K562 (cell line): ENCODE measurements around the gene HTR1D. TPM values are rescaled to one million over a fixed set of nuclear protein-coding genes. Genes with fewer than 3 reads are reported as not detected.

Experiments
- ATAC-seq: fragments of 200-7000 bp; cut with Tn5 transposase; 3 replicates; pipeline ENCODE4 v1.9.1; 2020; ENCODE audit warnings: moderate library complexity
- BruUV-seq: library from RNA; stranded (reverse); fragments of 400-500 nt; replicated peaks from 2 replicates; lab custom pipeline; 2021; lab: Mats Ljungman, UMichigan
- CTCF ChIA-PET: fragments of 300-600 bp; formaldehyde crosslinking; extraction: SDS; loops from one replicate; lab custom pipeline; 2021; ENCODE audit warnings: low intra/inter-chr PET ratio; lab: Yijun Ruan, JAX
- POLR2A ChIA-PET: fragments of 300-600, 350-650 bp; sonication (Branson Sonifier 250); formaldehyde crosslinking; extraction: SDS; loops from one replicate; lab custom pipeline; 2021; ENCODE audit warnings: antibody characterized with exemption, inconsistent platforms; lab: Yijun Ruan, JAX
- DNase-seq, 4 experiments: peaks; one replicate each; pipeline versions ENCODE4 v3.0.0 to v3.0.0-alpha.2; 2011 to 2018; ENCODE audit warnings: low spot score in 3 of 4, mixed read lengths in 3 of 4; ENCODE audit errors: extremely low read depth in 1 of 4
- FAIRE-seq: peaks from 2 replicates; lab custom pipeline; 2011; peaks lifted over from hg19 to GRCh38; lab: Jason Lieb, UNC
- H2AFZ ChIP-seq: 2 replicates; pipeline ENCODE4 v1.6.0; 2011; ENCODE audit warnings: low read depth, low read length, control low read depth, inconsistent platforms
- H3K27ac ChIP-seq: fragments of 200-600 bp; 3 replicates; pipeline ENCODE4 v1.8.0; 2011; ENCODE audit warnings: low read depth, mild to moderate bottlenecking, control low read depth, inconsistent platforms, low read length, moderate library complexity, mixed read lengths; ENCODE audit errors: extremely low read depth
- H3K27me3 ChIP-seq, 2 experiments: fragments of 300-600 bp in 1 of 2; 2 replicates in 1 of 2; 3 replicates in 1 of 2; pipeline versions ENCODE4 v1.6.0 to v1.8.0; 2011; ENCODE audit warnings: inconsistent platforms in 2 of 2, low read length in 2 of 2, mild to moderate bottlenecking in 1 of 2, mixed read lengths in 1 of 2, moderate library complexity in 1 of 2; ENCODE audit not compliant: control insufficient read depth in 2 of 2, insufficient read depth in 2 of 2
- H3K36me3 ChIP-seq: fragments of 300-600 bp; 3 replicates; pipeline ENCODE4 v1.8.0; 2011; ENCODE audit warnings: mild to moderate bottlenecking, low read length, inconsistent platforms; ENCODE audit not compliant: control insufficient read depth, insufficient read depth
- H3K4me1 ChIP-seq, 2 experiments: fragments of 200-600 bp in 1 of 2; replicated peaks in 1 of 2; 2 replicates in 1 of 2; 3 replicates in 1 of 2; pipeline versions ENCODE4 v1.5.1 to v1.8.0; 2011; ENCODE audit warnings: inconsistent platforms in 2 of 2, low read length in 2 of 2, mild to moderate bottlenecking in 1 of 2, mixed read lengths in 1 of 2, moderate library complexity in 1 of 2; ENCODE audit not compliant: control insufficient read depth in 2 of 2, insufficient read depth in 2 of 2
- H3K4me2 ChIP-seq: 2 replicates; pipeline ENCODE4 v1.6.1; 2011; ENCODE audit warnings: low read length, control low read depth, inconsistent platforms, mixed read lengths; ENCODE audit not compliant: insufficient read depth
- H3K4me3 ChIP-seq: fragments of 200-600 bp; sonication (generic), shearing (Covaris generic); 2 replicates; pipeline ENCODE4 v1.5.1; 2016; ENCODE audit warnings: control low read depth, inconsistent platforms
- H3K79me2 ChIP-seq: fragments of 200-600 bp; 3 replicates; pipeline ENCODE4 v1.8.0; 2011; ENCODE audit warnings: low read length, inconsistent platforms; ENCODE audit not compliant: control insufficient read depth, insufficient read depth
- H3K9ac ChIP-seq, 2 experiments: 2 replicates each; pipeline versions ENCODE4 v1.6.0 to v1.6.1; 2011; ENCODE audit warnings: low read depth in 2 of 2, low read length in 2 of 2, control low read depth in 1 of 2, inconsistent platforms in 1 of 2, mild to moderate bottlenecking in 1 of 2, mixed read lengths in 1 of 2; ENCODE audit not compliant: insufficient read depth in 1 of 2
- H3K9me1 ChIP-seq: one replicate; pipeline ENCODE4 v1.6.0; 2011; ENCODE audit warnings: inconsistent platforms, mild to moderate bottlenecking, low read length, moderate library complexity; ENCODE audit not compliant: control insufficient read depth, insufficient read depth
- H3K9me3 ChIP-seq: replicated peaks from 2 replicates; pipeline ENCODE4 v1.5.1; 2011; ENCODE audit warnings: low read depth, low read length, inconsistent platforms; ENCODE audit not compliant: control insufficient read depth, insufficient read depth
- H4K20me1 ChIP-seq: replicated peaks from 2 replicates; pipeline ENCODE4 v1.6.1; 2011; ENCODE audit warnings: low read length, inconsistent platforms, mixed read lengths; ENCODE audit not compliant: control insufficient read depth, insufficient read depth
- GABPB1 ChIP-seq: sonication (generic); formaldehyde crosslinking; IDR thresholded peaks from 2 replicates; pipeline ENCODE4 v1.8.0; 2022; ENCODE audit warnings: mild to moderate bottlenecking, missing genetic modification reagents
- SNIP1 ChIP-seq: fragments of 450-650 bp; IDR thresholded peaks from 2 replicates; pipeline ENCODE4 v1.7.1; 2017; ENCODE audit warnings: low read depth, mild to moderate bottlenecking
- STAT5A ChIP-seq: IDR thresholded peaks from 2 replicates; pipeline ENCODE4 v1.6.1; 2012; ENCODE audit warnings: low read length, inconsistent platforms, borderline replicate concordance
- ZNF717 ChIP-seq: fragments of 250-450 bp; sonication (Bioruptor Pico); IDR thresholded peaks from 2 replicates; pipeline ENCODE4 v1.5.0; 2021
- WGBS: fragments of 100-300 bp; shearing (Covaris generic); methylation state at CpG from one replicate; pipeline ENCODE4 v1.1.6; 2016; ENCODE audit warnings: low coverage, mixed read lengths; ENCODE audit not compliant: insufficient coverage; ENCODE audit errors: missing lambda C conversion rate; 5-methylcytosine and 5-hydroxymethylcytosine counted together
- in situ Hi-C: fragments of 300-500 bp; cut with MboI; formaldehyde crosslinking; loops from 4 replicates; pipeline ENCODE4 v1.15.0; 2018; ENCODE audit warnings: inconsistent platforms, mixed read lengths
- intact Hi-C: fragments of 100-400 bp; cut with micrococcal nuclease; formaldehyde crosslinking; loops from 2 replicates; pipeline ENCODE4 v1.14.2; 2022
- polyA plus RNA-seq, 8 experiments: library from polyadenylated mRNA; depleted of rRNA in 4 of 8; stranded (reverse) in 5 of 8; unstranded in 3 of 8; fragments of >200 nt; fragmentation: Nextera tagmentation in 2 of 8; fragmentation: Illumina TruSeq in 1 of 8; extraction: Ambion mirVana in 2 of 8; extraction: Trizol in 1 of 8; gene quantifications; 2 replicates each; pipeline versions ENCODE4 v1.2.1 to v1.2.3, GENCODE V29; 2011 to 2014; ENCODE audit warnings: inconsistent platforms in 1 of 8, missing spikeins in 1 of 8
- total RNA-seq, 7 experiments: library from RNA; depleted of rRNA in 6 of 7; stranded (reverse); fragments of >200 nt in 6 of 7; fragmentation: Illumina TruSeq in 2 of 7; extraction: Trizol in 2 of 7; gene quantifications; 2 replicates each; pipeline versions ENCODE4 v1.2.1 to v1.2.3, GENCODE V29; 2011 to 2021; ENCODE audit warnings: low replicate concordance in 1 of 7
- TF ChIP-seq, protein P1 (sequence below): sonication (generic); formaldehyde crosslinking; IDR thresholded peaks from 2 replicates; pipeline ENCODE4 v1.8.1; 2023; ENCODE audit warnings: mild to moderate bottlenecking, missing genetic modification reagents

Gene HTR1D
- total and polyA plus RNA-seq, 9 of the 15 experiments (the other 6 are each of a cell fraction or from before 2014, with no cell fraction given) = 0.03 to 0.09 (median 0.04) TPM; not detected in 4

DNA sequence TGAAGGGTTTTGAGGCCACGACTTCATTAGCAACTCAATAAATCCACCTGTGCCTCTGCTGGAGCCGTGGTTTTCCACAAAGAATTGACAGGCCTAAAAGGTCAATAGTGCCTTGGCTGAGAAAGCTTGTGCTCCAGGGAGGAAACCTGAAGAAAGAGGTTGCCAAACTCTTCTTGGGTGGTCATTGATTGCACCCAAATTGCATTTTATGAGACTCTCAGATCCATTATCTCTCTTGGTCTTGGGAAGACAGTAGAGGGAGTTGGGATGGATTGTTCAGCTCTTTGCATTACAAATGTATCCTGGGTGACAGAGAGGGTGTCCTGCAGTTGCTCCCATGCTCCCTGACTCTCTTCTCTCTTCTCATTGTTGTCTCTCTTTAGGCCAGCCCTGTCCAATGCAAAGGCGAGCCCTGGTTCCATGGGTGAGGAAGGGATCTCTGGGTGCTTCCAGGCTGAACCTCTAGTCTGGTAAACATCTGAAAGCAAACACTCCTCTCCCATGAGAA is 46.1 kb upstream of the HTR1D start:
- H3K4me3 ChIP-seq = no peak overlapping the region
- H3K4me1 ChIP-seq = peaks cover 0 to 10% of the 10 kb centered on the region in 2 experiments; a peak in 3 of 5 replicates
- H3K27ac ChIP-seq = no peak overlapping the region
- FAIRE-seq (no peak), ATAC-seq (no peak; the same call in 2 of the 3 replicates), DNase-seq (no peak)
- no TSS peak for BruUV-seq
- H4K20me1 ChIP-seq = no peaks in the 10 kb centered on the region
- no peak for TF ChIP-seq STAT5A
- no peak for TF ChIP-seq SNIP1
- TF ChIP-seq, protein P1, sequence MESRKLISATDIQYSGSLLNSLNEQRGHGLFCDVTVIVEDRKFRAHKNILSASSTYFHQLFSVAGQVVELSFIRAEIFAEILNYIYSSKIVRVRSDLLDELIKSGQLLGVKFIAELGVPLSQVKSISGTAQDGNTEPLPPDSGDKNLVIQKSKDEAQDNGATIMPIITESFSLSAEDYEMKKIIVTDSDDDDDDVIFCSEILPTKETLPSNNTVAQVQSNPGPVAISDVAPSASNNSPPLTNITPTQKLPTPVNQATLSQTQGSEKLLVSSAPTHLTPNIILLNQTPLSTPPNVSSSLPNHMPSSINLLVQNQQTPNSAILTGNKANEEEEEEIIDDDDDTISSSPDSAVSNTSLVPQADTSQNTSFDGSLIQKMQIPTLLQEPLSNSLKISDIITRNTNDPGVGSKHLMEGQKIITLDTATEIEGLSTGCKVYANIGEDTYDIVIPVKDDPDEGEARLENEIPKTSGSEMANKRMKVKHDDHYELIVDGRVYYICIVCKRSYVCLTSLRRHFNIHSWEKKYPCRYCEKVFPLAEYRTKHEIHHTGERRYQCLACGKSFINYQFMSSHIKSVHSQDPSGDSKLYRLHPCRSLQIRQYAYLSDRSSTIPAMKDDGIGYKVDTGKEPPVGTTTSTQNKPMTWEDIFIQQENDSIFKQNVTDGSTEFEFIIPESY (CRISPR knock-in tag) = no peak
- no peak for TF ChIP-seq GABPB1
- TF ChIP-seq ZNF717 (CRISPR knock-in tag) = no peak
- ChIA-PET POLR2A (interaction anchor here (0.6 to 1.5 kb wide), 6 partner anchors 9 to 102 kb away, joined by 3 to 7 read pairs (median 4); no protein-coding TSS in a partner anchor), CTCF (no interaction called here)
- H3K9me3 ChIP-seq = no peaks in the 10 kb centered on the region
- in situ Hi-C loops (no loop called here), intact Hi-C loops (no loop called here)
- no peak overlapping the region for H3K9ac ChIP-seq
- no peaks in the 10 kb centered on the region for H3K36me3 ChIP-seq
- H3K27me3 ChIP-seq = no peaks in the 10 kb centered on the region
- 30% methylated on average over 3 of the region's 3 CpGs for WGBS
- no peaks in the 10 kb centered on the region for H3K9me1 ChIP-seq
- H3K4me2 ChIP-seq = no peak overlapping the region
- H3K79me2 ChIP-seq = no peaks in the 10 kb centered on the region
- H2AFZ ChIP-seq = no peak overlapping the region; the same call in 1 of the 2 replicates
